OCI-LY1 (cell line): ENCODE data around the gene SLC25A25.

ENCODE experiments used
- H2AFZ ChIP-seq: fragments of 200-600 bp; sonication (generic), shearing (Covaris generic); 2 replicates; pipeline ENCODE4 v1.6.0; 2014; ENCODE audit warnings: antibody characterized with exemption, mild to moderate bottlenecking, low read length
- H3F3A ChIP-seq: fragments of 200-600 bp; sonication (generic), shearing (Covaris generic); 2 replicates; pipeline ENCODE4 v1.6.0; 2014; ENCODE audit warnings: mild to moderate bottlenecking, antibody characterized with exemption, low read length, moderate library complexity; ENCODE audit not compliant: insufficient read depth
- H3K27ac ChIP-seq: fragments of 200-600 bp; sonication (generic); 2 replicates; pipeline ENCODE4 v1.5.1; 2014; ENCODE audit warnings: low read length, mixed run types, mild to moderate bottlenecking, low read depth; ENCODE audit not compliant: poor library complexity, severe bottlenecking
- H3K27me3 ChIP-seq: fragments of 200-600 bp; sonication (generic); 2 replicates; pipeline ENCODE4 v1.6.0; 2014; ENCODE audit warnings: antibody characterized with exemption, mild to moderate bottlenecking, low read length, moderate library complexity; ENCODE audit not compliant: insufficient read depth
- H3K36me3 ChIP-seq: fragments of 200-600 bp; sonication (generic); 2 replicates; pipeline ENCODE4 v1.6.1; 2014; ENCODE audit warnings: mild to moderate bottlenecking, antibody characterized with exemption, low read length, moderate library complexity, mixed read lengths; ENCODE audit not compliant: insufficient read depth
- H3K4me1 ChIP-seq: fragments of 200-600 bp; sonication (generic); 2 replicates; pipeline ENCODE4 v1.5.1; 2014; ENCODE audit warnings: mild to moderate bottlenecking, low read length, moderate library complexity; ENCODE audit not compliant: insufficient read depth, severe bottlenecking
- H3K4me2 ChIP-seq: fragments of 200-600 bp; sonication (generic), shearing (Covaris generic); 2 replicates; pipeline ENCODE4 v1.6.1; 2014; ENCODE audit warnings: low read length
- H3K4me3 ChIP-seq: fragments of 200-600 bp; sonication (generic); 2 replicates; pipeline ENCODE4 v1.5.1; 2014; ENCODE audit warnings: low read length, low read depth, mild to moderate bottlenecking, mixed read lengths; ENCODE audit not compliant: poor library complexity, severe bottlenecking
- H3K79me2 ChIP-seq: fragments of 200-600 bp; shearing (Covaris generic); 2 replicates; pipeline ENCODE4 v1.6.1; 2016; ENCODE audit warnings: mixed run types, low read length, mixed read lengths; ENCODE audit not compliant: insufficient read depth
- H3K9ac ChIP-seq: fragments of 200-600 bp; sonication (generic), shearing (Covaris generic); 2 replicates; pipeline ENCODE4 v1.6.1; 2014; ENCODE audit warnings: mild to moderate bottlenecking, low read length, mixed read lengths
- H3K9me2 ChIP-seq: fragments of 200-600 bp; sonication (generic), shearing (Covaris generic); 2 replicates; pipeline ENCODE4 v1.6.1; 2014; ENCODE audit warnings: low read depth, mild to moderate bottlenecking, low read length, mixed read lengths
- H3K9me3 ChIP-seq: fragments of 200-600 bp; shearing (Covaris generic); 2 replicates; pipeline ENCODE4 v1.6.1; 2014; ENCODE audit warnings: low read length, mixed read lengths
- H4K20me1 ChIP-seq: fragments of 200-600 bp; sonication (generic), shearing (Covaris generic); 2 replicates; pipeline ENCODE4 v1.6.0; 2016; ENCODE audit warnings: mild to moderate bottlenecking, low read length; ENCODE audit not compliant: insufficient read depth
- CTCF ChIP-seq: fragments of 200-600 bp; sonication (generic), shearing (Covaris generic); IDR thresholded peaks from 2 replicates; pipeline ENCODE4 v1.5.1; 2017; ENCODE audit warnings: mild to moderate bottlenecking, antibody characterized with exemption, low read length, moderate library complexity, mixed read lengths
- EZH2 ChIP-seq: fragments of 200-600 bp; sonication (generic), shearing (Covaris generic); IDR thresholded peaks from 2 replicates; pipeline ENCODE4 v1.8.0; 2017; ENCODE audit warnings: borderline replicate concordance, mixed run types, mild to moderate bottlenecking, antibody characterized with exemption, low read length, moderate library complexity, mixed read lengths

SLC25A25 gene

GRCh38 chr9:128096616-128097536 lies 28.8 kb downstream of the SLC25A25 start:
- H4K20me1 ChIP-seq = no peaks in the 10 kb centered on the region
- no peaks in the 10 kb centered on the region for H3K9me2 ChIP-seq
- peaks cover 34% of the 10 kb centered on the region for H3K4me1 ChIP-seq
- no peaks in the 10 kb centered on the region for H3K9me3 ChIP-seq
- no peak overlapping the region for H3K27ac ChIP-seq
- H3F3A ChIP-seq = no peaks in the 10 kb centered on the region
- H2AFZ ChIP-seq = no peak overlapping the region
- H3K27me3 ChIP-seq = no peaks in the 10 kb centered on the region
- peaks cover 6% of the 10 kb centered on the region; the same call in 1 of the 2 replicates for H3K79me2 ChIP-seq
- no peak overlapping the region for H3K4me3 ChIP-seq
- no peak for TF ChIP-seq CTCF
- TF ChIP-seq EZH2 = no peak
- no peak overlapping the region for H3K4me2 ChIP-seq
- H3K36me3 ChIP-seq = peaks cover 6% of the 10 kb centered on the region; the same call in 1 of the 2 replicates
- no peak overlapping the region for H3K9ac ChIP-seq

- Histone ChIP-seq H3K27me3 (no peaks in the 10 kb centered on the region), H3K9me2 (no peaks in the 10 kb centered on the region), H3F3A (no peaks in the 10 kb centered on the region), H4K20me1 (no peaks in the 10 kb centered on the region), H3K4me3 (no peak overlapping the region), H2AFZ (no peak overlapping the region), H3K4me2 (no peak overlapping the region), H3K36me3 (peaks cover 14% of the 10 kb centered on the region; the same call in 1 of the 2 replicates), H3K27ac (no peak overlapping the region), H3K9me3 (no peaks in the 10 kb centered on the region), H3K79me2 (peaks cover 6% of the 10 kb centered on the region; the same call in 1 of the 2 replicates), H3K4me1 (peaks cover 29% of the 10 kb centered on the region), H3K9ac (no peak overlapping the region)
- TF ChIP-seq EZH2 (no peak), CTCF (no peak)
Measured at GRCh38 chr9:128097543-128098296, 29.7 kb downstream of the SLC25A25 start.

GRCh38 chr9:128098297-128099230 lies 30.5 kb downstream of the SLC25A25 start:
- Histone ChIP-seq H2AFZ (no peak overlapping the region), H3K79me2 (peaks cover 6% of the 10 kb centered on the region; the same call in 1 of the 2 replicates), H3K27me3 (no peaks in the 10 kb centered on the region), H3F3A (no peaks in the 10 kb centered on the region), H3K9ac (no peak overlapping the region), H3K9me3 (no peaks in the 10 kb centered on the region), H3K9me2 (no peaks in the 10 kb centered on the region), H3K4me3 (no peak overlapping the region), H3K4me1 (peaks cover 29% of the 10 kb centered on the region), H3K36me3 (peaks cover 16% of the 10 kb centered on the region; the same call in 1 of the 2 replicates), H3K27ac (no peak overlapping the region), H3K4me2 (no peak overlapping the region), H4K20me1 (no peaks in the 10 kb centered on the region)
- TF ChIP-seq EZH2 (no peak), CTCF (no peak)
